Kidney (tissue), 14 donors: ENCODE measurements around the gene PRKAR1B. TPM values are rescaled to one million over a fixed set of nuclear protein-coding genes. Genes with fewer than 3 reads are reported as not detected.

Experiments used
- DNase-seq, 5 donors: peaks; one replicate each; pipeline ENCODE4 v3.0.0-alpha.2; 2013 to 2020
- FAIRE-seq: peaks from 2 replicates; lab custom pipeline; 2012; peaks lifted over from hg19 to GRCh38; lab: Jason Lieb, UNC
- H3K27ac ChIP-seq, 2 donors: one replicate each; pipeline ENCODE4 v1.7.0; 2013; ENCODE audit warnings: low read depth in 2 of 2, low read length in 2 of 2, inconsistent platforms in 1 of 2
- H3K27me3 ChIP-seq: one replicate; pipeline ENCODE4 v1.7.1; 2013; ENCODE audit warnings: low read length, inconsistent platforms; ENCODE audit not compliant: control insufficient read depth, insufficient read depth
- H3K36me3 ChIP-seq, 3 donors: one replicate each; pipeline versions ENCODE4 v1.7.0 to v1.7.1; 2013; ENCODE audit warnings: low read length in 3 of 3, control low read depth in 1 of 3, inconsistent platforms in 1 of 3; ENCODE audit not compliant: insufficient read depth in 3 of 3, control insufficient read depth in 2 of 3
- H3K4me1 ChIP-seq, 3 donors: one replicate each; pipeline versions ENCODE4 v1.7.0 to v1.7.1; 2013; ENCODE audit warnings: low read length in 3 of 3, inconsistent platforms in 1 of 3, low read depth in 1 of 3; ENCODE audit not compliant: control insufficient read depth in 2 of 3, insufficient read depth in 2 of 3
- H3K4me3 ChIP-seq, 3 donors: one replicate each; pipeline versions ENCODE4 v1.7.0 to v1.8.1; 2013; ENCODE audit warnings: low read length in 3 of 3, control low read depth in 1 of 3, inconsistent platforms in 1 of 3
- H3K9ac ChIP-seq, 3 donors: one replicate each; pipeline versions ENCODE4 v1.7.0 to v1.7.1; 2013; ENCODE audit warnings: low read length in 3 of 3, control low read depth in 1 of 3, inconsistent platforms in 1 of 3
- H3K9me3 ChIP-seq, 3 donors: one replicate each; pipeline versions ENCODE4 v1.7.0 to v1.7.1; 2013; ENCODE audit warnings: low read length in 3 of 3, control low read depth in 1 of 3, inconsistent platforms in 1 of 3; ENCODE audit not compliant: control insufficient read depth in 2 of 3, insufficient read depth in 1 of 3
- CTCF ChIP-seq: IDR thresholded peaks from 3 replicates; pipeline ENCODE4 v1.5.1; 2012; ENCODE audit warnings: mild to moderate bottlenecking, moderate library complexity, borderline replicate concordance; ENCODE audit not compliant: insufficient read depth; ENCODE audit errors: extremely low read depth
- intact Hi-C: fragments of 100-400 bp; cut with DNase I; formaldehyde crosslinking; loops from one replicate; pipeline ENCODE4 v1.11.1; 2022
- polyA plus RNA-seq: library from polyadenylated mRNA; stranded (reverse); fragments of 350-450 nt; fragmentation: Illumina TruSeq; extraction: RNeasy Lipid Tissue Mini Kit (QIAGEN cat#74804); gene quantifications from one replicate; pipeline ENCODE4 v1.2.3, GENCODE V29; 2014; ENCODE audit warnings: low read depth, low replicate concordance; ENCODE audit not compliant: insufficient read depth
- total RNA-seq: library from RNA; stranded (reverse); fragmentation: NEBNext Ultra II Directional; extraction: Animal tissue kit (Norgen Biotek cat#: 25700); gene quantifications from one replicate; pipeline ENCODE4 v1.2.1, GENCODE V29; 2021
- donor health status: control.
- donor health status: control.
- donor health status: control.
- donor health status: control.
- donor health status: control.
- donor health status: DM: yes; HTN: yes; CAD: no.
- donor health status: Normal renal cell carcinoma (clear cell type).

Gene PRKAR1B
- total and polyA plus RNA-seq, 2 donors from 2014 or later: 15.9 to 21.4 TPM

- no peak for FAIRE-seq
- DNase-seq: peak; percentile 48 to 83 (median 76)
- H3K9ac ChIP-seq: no peak overlapping the region
- no peak overlapping the region for H3K4me3 ChIP-seq
- TF ChIP-seq CTCF: no peak
- H3K4me1 ChIP-seq: no peaks in the 10 kb centered on the region
- no peaks in the 10 kb centered on the region for H3K36me3 ChIP-seq
- H3K27ac ChIP-seq: no peak overlapping the region
- H3K9me3 ChIP-seq: no peaks in the 10 kb centered on the region
- H3K27me3 ChIP-seq: no peaks in the 10 kb centered on the region
- intact Hi-C loops: no loop called here
Measured at GRCh38 chr7:577741-578370, 149.2 kb downstream of the PRKAR1B start.

GRCh38 chr7:577278-577665, 149.8 kb downstream of the PRKAR1B start:
- TF ChIP-seq CTCF: no peak
- H3K9me3 ChIP-seq: no peaks in the 10 kb centered on the region
- H3K36me3 ChIP-seq: no peaks in the 10 kb centered on the region
- no peak overlapping the region for H3K27ac ChIP-seq
- H3K9ac ChIP-seq: no peak overlapping the region
- no peaks in the 10 kb centered on the region for H3K27me3 ChIP-seq
- intact Hi-C loops: no loop called here
- FAIRE-seq: no peak
- H3K4me1 ChIP-seq: no peaks in the 10 kb centered on the region
- H3K4me3 ChIP-seq: no peak overlapping the region
- DNase-seq: peak in 1 of 5 donors; percentile 44

GRCh38 chr7:576524-577277, 150.4 kb downstream of the PRKAR1B start:
- intact Hi-C loops: no loop called here
- DNase-seq: peak in 1 of 5 donors; percentile 56

More at GRCh38 chr7:576524-577277, 150.4 kb downstream of the PRKAR1B start:
- H3K4me1 ChIP-seq: no peaks in the 10 kb centered on the region
- H3K36me3 ChIP-seq: no peaks in the 10 kb centered on the region
- no peak overlapping the region for H3K9ac ChIP-seq
- no peaks in the 10 kb centered on the region for H3K27me3 ChIP-seq
- H3K27ac ChIP-seq: no peak overlapping the region
- no peak for FAIRE-seq
- H3K4me3 ChIP-seq: no peak overlapping the region
- H3K9me3 ChIP-seq: no peaks in the 10 kb centered on the region
- TF ChIP-seq CTCF: no peak
